Stimulated activated CD8-positive, alpha-beta memory T cell treated with anti-CD3 and anti-CD28 coated beads, Interleukin-12 subunit alpha, Interleukin-12 subunit beta, amount 100 ng/mL, for 1 hour (primary cell): ENCODE results near the gene TBR1.

ENCODE experiments used
- DNase-seq: peaks from one replicate; pipeline ENCODE4 v3.0.0-alpha.2; 2020; ENCODE audit warnings: low read depth

TBR1 gene

DNA sequence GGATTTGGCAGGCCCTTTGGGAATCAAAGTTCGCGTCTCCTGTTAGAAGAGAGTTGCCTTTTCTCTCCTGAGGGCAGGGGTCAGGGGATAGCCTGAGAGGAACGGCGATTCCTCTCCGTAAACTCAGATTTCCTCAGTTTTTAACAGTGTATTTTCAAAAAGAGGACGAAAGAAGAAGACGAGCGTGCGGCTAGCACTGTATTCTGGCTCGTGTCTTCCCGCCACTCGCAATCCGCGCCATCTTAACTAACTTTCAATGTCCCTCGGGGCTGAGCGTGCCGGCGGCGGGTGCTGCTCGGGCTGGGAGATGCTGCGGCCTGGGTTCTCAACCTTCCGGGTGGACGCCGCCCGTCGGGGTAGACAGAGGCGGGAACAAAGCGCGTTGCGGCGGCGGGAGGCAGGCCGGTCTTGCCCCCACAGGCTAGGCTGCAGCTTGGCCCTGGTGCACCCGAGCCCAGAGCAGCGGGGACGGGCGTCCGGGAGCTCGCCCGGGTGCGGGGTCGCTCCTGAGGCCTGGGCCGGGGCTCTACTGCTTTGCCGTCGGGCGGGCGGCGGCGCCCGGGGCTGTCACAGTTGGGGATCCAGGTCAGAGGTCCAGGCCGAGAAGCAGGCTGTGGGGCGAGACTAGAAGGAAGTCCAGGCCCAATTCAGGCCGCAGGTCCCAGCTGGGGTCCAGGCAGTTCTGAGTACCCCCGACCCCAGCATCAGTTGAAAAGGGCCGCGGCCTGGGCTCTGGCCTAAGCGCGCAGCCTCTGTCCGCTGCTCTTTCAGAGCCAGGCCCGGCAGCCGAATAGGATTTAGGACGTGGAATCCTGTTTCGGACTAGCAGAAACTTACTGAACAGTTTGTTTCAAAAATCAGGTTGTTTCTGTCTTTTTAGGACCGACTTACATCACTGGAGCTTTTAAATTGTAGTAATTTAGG lies 11.8 kb downstream of the TBR1 start:
- DNase-seq = no peak

- DNase-seq = no peak
Measured at GRCh38 chr2:161430386-161430785, 14.3 kb downstream of the TBR1 start.

GRCh38 chr2:161432107-161432506 lies 16.0 kb downstream of the TBR1 start:
- no peak for DNase-seq

DNA sequence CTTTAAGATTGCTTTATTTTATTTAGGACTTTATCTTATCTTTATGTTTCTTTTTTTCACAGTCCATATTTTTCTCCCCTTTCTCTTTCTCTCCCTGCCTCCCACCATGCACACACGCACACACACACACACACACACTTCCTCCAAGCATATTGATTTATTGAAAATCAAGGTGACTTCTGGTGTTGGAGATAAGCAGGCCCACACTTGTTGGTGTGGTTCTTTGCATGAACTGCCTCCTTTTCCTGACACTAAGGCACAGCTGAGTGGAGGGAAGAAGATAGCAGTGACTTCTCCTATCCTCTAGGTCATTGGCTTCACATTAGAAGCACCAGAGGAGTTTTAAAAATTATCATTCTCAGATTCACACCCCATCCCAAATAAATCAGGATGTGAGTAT lies 18.0 kb downstream of the TBR1 start:
- no peak for DNase-seq

GRCh38 chr2:161436411-161436810 lies 20.3 kb downstream of the TBR1 start:
- DNase-seq = no peak

GRCh38 chr2:161438598-161438997 lies 22.5 kb downstream of the TBR1 start:
- DNase-seq = no peak

DNA sequence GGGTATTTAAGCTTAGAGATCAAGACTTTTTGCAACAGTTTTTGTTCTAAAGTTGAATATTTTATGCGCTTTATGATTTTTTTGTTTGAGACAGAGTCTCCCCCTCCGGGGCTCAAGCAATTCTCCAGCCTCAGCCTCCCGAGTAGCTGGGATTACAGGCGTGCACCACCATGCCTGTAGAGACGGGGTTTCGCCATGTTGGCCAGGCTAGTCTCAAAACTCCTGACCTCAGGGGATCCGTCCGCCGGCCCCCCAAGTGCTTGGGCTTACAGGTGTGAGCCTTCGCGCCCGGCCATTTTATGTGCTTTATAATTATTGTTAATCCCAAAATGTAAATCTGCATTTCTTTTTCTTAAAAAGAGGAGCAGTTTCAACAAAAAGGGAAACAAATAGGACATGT lies 29.0 kb downstream of the TBR1 start:
- no peak for DNase-seq

DNA sequence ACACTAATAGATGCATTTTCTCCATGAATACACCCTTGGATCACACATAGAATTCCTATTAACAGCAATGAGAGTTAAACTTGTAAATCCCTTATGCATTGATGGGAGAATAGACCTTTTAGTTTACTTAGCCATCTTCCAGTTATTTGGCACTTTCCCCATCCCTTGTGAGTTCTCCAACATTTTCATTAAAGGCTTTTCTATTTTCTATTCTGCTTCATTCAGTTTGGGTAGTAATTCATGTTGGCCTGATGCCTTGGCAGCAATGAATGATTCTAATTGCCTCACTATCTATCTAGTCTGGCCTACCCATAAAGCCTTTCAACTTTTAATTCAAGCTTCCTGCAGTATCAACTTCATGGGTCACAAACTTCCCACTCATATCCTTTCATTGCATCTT lies 32.3 kb downstream of the TBR1 start:
- no peak for DNase-seq

GRCh38 chr2:161471631-161472030 lies 55.5 kb downstream of the TBR1 start:
- no peak for DNase-seq

DNA sequence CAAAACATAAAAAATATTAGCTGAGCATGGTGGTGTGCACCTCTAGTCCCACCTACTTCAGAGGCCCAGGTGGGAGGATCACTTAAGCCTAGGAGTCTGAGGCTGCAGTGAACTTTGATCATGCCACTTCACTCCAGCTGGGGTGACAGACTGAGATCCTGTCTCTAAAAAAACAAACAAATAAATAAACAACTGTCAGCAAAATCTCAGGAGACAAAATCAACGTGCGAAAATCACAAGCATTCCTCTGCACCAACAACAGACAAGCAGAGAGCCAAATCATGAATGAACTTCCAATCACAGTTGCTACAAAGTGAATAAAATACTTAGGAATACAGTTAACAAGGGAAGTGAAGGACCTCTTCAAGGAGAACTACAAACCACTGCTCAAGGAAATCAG lies 58.8 kb downstream of the TBR1 start:
- DNase-seq = no peak
